Liver (tissue), 9 donors: ENCODE results near the gene SLC1A3. TPM values are rescaled to one million over a fixed set of nuclear protein-coding genes. Genes with fewer than 3 reads are reported as not detected.

Experiments
- DNase-seq: peaks from one replicate; pipeline ENCODE4 v3.0.0-alpha.2; 2017; ENCODE audit warnings: low spot score
- H3K27ac ChIP-seq, 2 donors: one replicate each; pipeline ENCODE4 v1.7.0; 2013; ENCODE audit warnings: inconsistent platforms in 2 of 2, low read length in 2 of 2, control low read depth in 1 of 2, low read depth in 1 of 2, mild to moderate bottlenecking in 1 of 2
- H3K27me3 ChIP-seq, 4 donors: one replicate each; pipeline versions ENCODE4 v1.6.1 to v1.7.0; 2013; ENCODE audit warnings: low read length in 3 of 4, inconsistent platforms in 1 of 4, mild to moderate bottlenecking in 1 of 4, moderate library complexity in 1 of 4; ENCODE audit not compliant: control insufficient read depth in 4 of 4, insufficient read depth in 4 of 4
- H3K36me3 ChIP-seq, 4 donors: one replicate each; pipeline versions ENCODE4 v1.6.1 to v1.7.0; 2013; ENCODE audit warnings: low read length in 3 of 4, mild to moderate bottlenecking in 3 of 4, low read depth in 1 of 4, moderate library complexity in 1 of 4; ENCODE audit not compliant: control insufficient read depth in 4 of 4, insufficient read depth in 3 of 4
- H3K4me1 ChIP-seq, 4 donors: one replicate each; pipeline versions ENCODE4 v1.6.1 to v1.7.0; 2013; ENCODE audit warnings: low read length in 3 of 4, mild to moderate bottlenecking in 3 of 4, moderate library complexity in 1 of 4; ENCODE audit not compliant: control insufficient read depth in 4 of 4, insufficient read depth in 4 of 4
- H3K4me3 ChIP-seq, 3 donors: one replicate each; pipeline versions ENCODE4 v1.6.1 to v1.7.0; 2013; ENCODE audit warnings: low read length in 3 of 3, control low read depth in 1 of 3, low read depth in 1 of 3, mild to moderate bottlenecking in 1 of 3
- H3K9ac ChIP-seq, 2 donors: one replicate each; pipeline ENCODE4 v1.7.0; 2013; ENCODE audit warnings: low read length in 2 of 2, mild to moderate bottlenecking in 2 of 2, moderate library complexity in 2 of 2, control low read depth in 1 of 2, low read depth in 1 of 2
- H3K9me3 ChIP-seq, 4 donors: one replicate each; pipeline versions ENCODE4 v1.6.1 to v1.7.0; 2013; ENCODE audit warnings: low read length in 3 of 4; ENCODE audit not compliant: control insufficient read depth in 4 of 4
- ATF3 ChIP-seq: IDR thresholded peaks from 2 replicates; pipeline ENCODE4 v1.6.1; 2016; ENCODE audit warnings: antibody characterized with exemption
- CTCF ChIP-seq: fragments of 150-350 bp; IDR thresholded peaks from 2 replicates; pipeline ENCODE4 v1.5.1; 2017; ENCODE audit warnings: improper control_type of control experiment, low read depth, low read length; ENCODE audit not compliant: missing input control
- EGR1 ChIP-seq, 2 donors: IDR thresholded peaks; 2 replicates each; pipeline ENCODE4 v1.6.1; 2016 to 2018; ENCODE audit warnings: antibody characterized with exemption in 2 of 2, low read depth in 2 of 2
- FOXA1 ChIP-seq: IDR thresholded peaks from 2 replicates; pipeline ENCODE4 v1.6.1; 2016; ENCODE audit warnings: antibody characterized with exemption
- FOXA2 ChIP-seq: IDR thresholded peaks from 2 replicates; pipeline ENCODE4 v1.6.1; 2016; ENCODE audit warnings: antibody characterized with exemption
- GABPA ChIP-seq, 2 donors: IDR thresholded peaks in 1 of 2; conservative IDR thresholded peaks in 1 of 2; 2 replicates each; pipeline ENCODE4 v1.6.1; 2016; ENCODE audit warnings: antibody characterized with exemption in 2 of 2, mild to moderate bottlenecking in 1 of 2, moderate library complexity in 1 of 2
- HNF4A ChIP-seq, 2 donors: conservative IDR thresholded peaks; 2 replicates each; pipeline ENCODE4 v1.6.1; 2016; ENCODE audit warnings: antibody characterized with exemption in 2 of 2, mild to moderate bottlenecking in 2 of 2
- JUND ChIP-seq, 2 donors: IDR thresholded peaks; 2 replicates each; pipeline ENCODE4 v1.6.1; 2016; ENCODE audit warnings: antibody characterized with exemption in 2 of 2
- MAX ChIP-seq: IDR thresholded peaks from 2 replicates; pipeline ENCODE4 v1.6.1; 2016; ENCODE audit warnings: antibody characterized with exemption
- NR2F2 ChIP-seq: IDR thresholded peaks from 2 replicates; pipeline ENCODE4 v1.6.1; 2016; ENCODE audit warnings: antibody characterized with exemption
- RAD21 ChIP-seq, 2 donors: IDR thresholded peaks; 2 replicates each; pipeline ENCODE4 v1.6.1; 2016; ENCODE audit warnings: antibody characterized with exemption in 2 of 2, mild to moderate bottlenecking in 2 of 2
- REST ChIP-seq: IDR thresholded peaks from 2 replicates; pipeline ENCODE4 v1.6.1; 2016; ENCODE audit warnings: antibody characterized with exemption, mild to moderate bottlenecking
- RXRA ChIP-seq, 2 donors: IDR thresholded peaks; 2 replicates each; pipeline ENCODE4 v1.6.1; 2017 to 2018; ENCODE audit warnings: antibody characterized with exemption in 2 of 2, mild to moderate bottlenecking in 1 of 2
- SP1 ChIP-seq: IDR thresholded peaks from 2 replicates; pipeline ENCODE4 v1.6.1; 2018; ENCODE audit warnings: antibody characterized with exemption, mild to moderate bottlenecking
- TAF1 ChIP-seq: conservative IDR thresholded peaks from 2 replicates; pipeline ENCODE4 v1.6.1; 2016; ENCODE audit warnings: antibody characterized with exemption, mild to moderate bottlenecking
- YY1 ChIP-seq: IDR thresholded peaks from 2 replicates; pipeline ENCODE4 v1.6.1; 2016; ENCODE audit warnings: antibody characterized with exemption, mild to moderate bottlenecking
- ZBTB33 ChIP-seq: IDR thresholded peaks from 2 replicates; pipeline ENCODE4 v1.6.1; 2016; ENCODE audit warnings: antibody characterized with exemption
- WGBS: extraction: QIAGEN DNeasy Blood & Tissue Kit; methylation state at CpG from one replicate; pipeline ENCODE4 v1.1.7; 2013; 5-methylcytosine and 5-hydroxymethylcytosine counted together
- polyA plus RNA-seq, 2 donors: library from polyadenylated mRNA; stranded (reverse) in 1 of 2; unstranded in 1 of 2; fragments of 200-250 nt in 1 of 2; fragments of >200 nt in 1 of 2; fragmentation: Nextera tagmentation in 1 of 2; extraction: Ambion mirVana in 1 of 2; gene quantifications; one replicate each; pipeline versions ENCODE4 v1.2.1 to v1.2.3, GENCODE V29; 2013 to 2015
- total RNA-seq, 2 donors: library from RNA; depleted of rRNA; stranded (reverse); fragments of >200 nt; gene quantifications; one replicate each; pipeline ENCODE4 v1.2.3, GENCODE V29; 2014
- donor health status: healthy.
- donor health status: healthy.
- donor health status: healthy.
- donor health status: healthy.
- donor health status: healthy.

The SLC1A3 gene
- total and polyA plus RNA-seq, 4 donors, result 1.8 to 8.8 (median 2.8) TPM

- no peaks in the 10 kb centered on the region for H3K27me3 ChIP-seq
- H3K9me3 ChIP-seq, result no peaks in the 10 kb centered on the region
- WGBS, result 90% methylated on average over 8 of the region's 8 CpGs
- no peak overlapping the region for H3K9ac ChIP-seq
- TF ChIP-seq HNF4A (conservative IDR thresholded peaks at IDR 0.05) (no peak), RAD21 (IDR thresholded peaks at IDR 0.05) (no peak), REST (no peak), EGR1 (IDR thresholded peaks at IDR 0.05; ENCODE audit: low read depth in 2 of 2) (no peak), SP1 (no peak), FOXA2 (no peak), ATF3 (no peak), TAF1 (no peak), FOXA1 (no peak), YY1 (no peak)
- H3K4me3 ChIP-seq, result no peak overlapping the region
- H3K4me1 ChIP-seq, result peaks cover 0 to 1% (median 0%) of the 10 kb centered on the region in 4 donors
- no peak for DNase-seq
- no peak overlapping the region for H3K27ac ChIP-seq
- H3K36me3 ChIP-seq, result no peaks in the 10 kb centered on the region
These were observed 73.0 kb downstream of the SLC1A3 start for GRCh38 chr5:36679221-36679989.

GRCh38 chr5:36680066-36680465 lies 73.7 kb downstream of the SLC1A3 start:
- Histone ChIP-seq H3K4me3 (no peak overlapping the region), H3K9me3 (no peaks in the 10 kb centered on the region), H3K27me3 (no peaks in the 10 kb centered on the region), H3K27ac (no peak overlapping the region), H3K9ac (no peak overlapping the region), H3K36me3 (no peaks in the 10 kb centered on the region), H3K4me1 (peaks cover 0 to 1% (median 0%) of the 10 kb centered on the region in 4 donors)
- TF ChIP-seq YY1 (no peak), SP1 (peak; percentile 32), RXRA (IDR thresholded peaks at IDR 0.05) (peak in 1 of 2 donors; percentile 15)
- no peak for DNase-seq
- 86% methylated on average over 7 of the region's 7 CpGs for WGBS

GRCh38 chr5:36681711-36682110 lies 75.3 kb downstream of the SLC1A3 start:
- H3K9ac ChIP-seq, result no peak overlapping the region
- WGBS, result 64% methylated on average over 1 of the region's 1 CpG
- H3K4me3 ChIP-seq, result no peak overlapping the region
- no peaks in the 10 kb centered on the region for H3K36me3 ChIP-seq
- H3K4me1 ChIP-seq, result peaks cover 0 to 1% (median 0%) of the 10 kb centered on the region in 4 donors
- no peaks in the 10 kb centered on the region for H3K9me3 ChIP-seq
- DNase-seq, result no peak
- H3K27me3 ChIP-seq, result no peaks in the 10 kb centered on the region
- no peak overlapping the region for H3K27ac ChIP-seq
- TF ChIP-seq SP1 (no peak), CTCF (no peak), FOXA2 (no peak), RAD21 (IDR thresholded peaks at IDR 0.05) (no peak), JUND (IDR thresholded peaks at IDR 0.05) (no peak), NR2F2 (no peak), ZBTB33 (no peak), FOXA1 (no peak), HNF4A (conservative IDR thresholded peaks at IDR 0.05) (no peak), GABPA (IDR thresholded peaks at IDR 0.05 in 1 of 2, conservative IDR thresholded peaks at IDR 0.05 in 1 of 2) (no peak), MAX (no peak)
